NCI-H1930 (cell line): ENCODE measurements around the gene PRSS58.

ENCODE experiments used
- DNase-seq, 2 experiments: peaks; one replicate each; lab custom pipeline; 2025; lab: John Stamatoyannopoulos, UW

PRSS58 gene

GRCh38 chr7:142257958-142258357, at the start of gene PRSS58:
Gene PRSS58 (minus strand): TSS chr7:142258058. CDS start chr7:142257707, 351 bp downstream.
- DNase-seq: no peak

- no peak for DNase-seq
Measured at GRCh38 chr7:142307246-142307900, 49.5 kb upstream of the PRSS58 start.

GRCh38 chr7:142303650-142304049, 45.8 kb upstream of the PRSS58 start:
- peak in 1 of 2 experiments; percentile 38 for DNase-seq

GRCh38 chr7:142301923-142302550, 44.2 kb upstream of the PRSS58 start:
- DNase-seq: no peak

- DNase-seq: no peak
Measured at GRCh38 chr7:142301299-142301698, 43.4 kb upstream of the PRSS58 start.

- DNase-seq: peak; percentile 32 to 41
Measured at GRCh38 chr7:142300689-142301088, 42.8 kb upstream of the PRSS58 start.

- DNase-seq: no peak
Measured at GRCh38 chr7:142299237-142299781, 41.5 kb upstream of the PRSS58 start.

GRCh38 chr7:142298627-142299026, 40.8 kb upstream of the PRSS58 start:
- no peak for DNase-seq

- DNase-seq: no peak
Measured at GRCh38 chr7:142298009-142298408, 40.2 kb upstream of the PRSS58 start.

GRCh38 chr7:142280263-142280662, 22.4 kb upstream of the PRSS58 start:
- no peak for DNase-seq

- DNase-seq: no peak
Measured at GRCh38 chr7:142279601-142280000, 21.7 kb upstream of the PRSS58 start.

- no peak for DNase-seq
Measured at GRCh38 chr7:142275028-142275427, 17.2 kb upstream of the PRSS58 start.

- DNase-seq: no peak
Measured at GRCh38 chr7:142272841-142273240, 15.0 kb upstream of the PRSS58 start.

GRCh38 chr7:142263598-142264380, 5.9 kb upstream of the PRSS58 start:
- DNase-seq: no peak

GRCh38 chr7:142250705-142251104, 7.2 kb downstream of the PRSS58 start:
- no peak for DNase-seq

- no peak for DNase-seq
Measured at GRCh38 chr7:142249918-142250317, 7.9 kb downstream of the PRSS58 start.

- no peak for DNase-seq
Measured at GRCh38 chr7:142248166-142249160, 9.4 kb downstream of the PRSS58 start.

- no peak for DNase-seq
Measured at GRCh38 chr7:142243823-142244222, 14.0 kb downstream of the PRSS58 start.

GRCh38 chr7:142240546-142240945, 17.3 kb downstream of the PRSS58 start:
- DNase-seq: no peak

GRCh38 chr7:142231716-142232115, 26.1 kb downstream of the PRSS58 start:
- DNase-seq: peak; percentile 4 to 16

- no peak for DNase-seq
Measured at GRCh38 chr7:142228537-142229104, 29.2 kb downstream of the PRSS58 start.
